GM12875 (cell line): ENCODE results near the gene DPEP1.
"Not testable (repeated sequence)": the region's sequence is repeated elsewhere in the genome, so short reads cannot be mapped to it uniquely, and the experiment has no call there.

Source experiments
- H3K4me3 ChIP-seq: one replicate; pipeline ENCODE4 v1.5.1; 2011; ENCODE audit warnings: low read depth, low read length, control low read depth
- TF ChIP-seq, protein P1 (sequence below): IDR thresholded peaks from 2 replicates; pipeline ENCODE4 v1.5.1; 2011; ENCODE audit warnings: low read depth, mild to moderate bottlenecking, control low read depth, inconsistent platforms, low read length, moderate library complexity, borderline replicate concordance; ENCODE audit not compliant: insufficient read depth

The DPEP1 gene

DNA sequence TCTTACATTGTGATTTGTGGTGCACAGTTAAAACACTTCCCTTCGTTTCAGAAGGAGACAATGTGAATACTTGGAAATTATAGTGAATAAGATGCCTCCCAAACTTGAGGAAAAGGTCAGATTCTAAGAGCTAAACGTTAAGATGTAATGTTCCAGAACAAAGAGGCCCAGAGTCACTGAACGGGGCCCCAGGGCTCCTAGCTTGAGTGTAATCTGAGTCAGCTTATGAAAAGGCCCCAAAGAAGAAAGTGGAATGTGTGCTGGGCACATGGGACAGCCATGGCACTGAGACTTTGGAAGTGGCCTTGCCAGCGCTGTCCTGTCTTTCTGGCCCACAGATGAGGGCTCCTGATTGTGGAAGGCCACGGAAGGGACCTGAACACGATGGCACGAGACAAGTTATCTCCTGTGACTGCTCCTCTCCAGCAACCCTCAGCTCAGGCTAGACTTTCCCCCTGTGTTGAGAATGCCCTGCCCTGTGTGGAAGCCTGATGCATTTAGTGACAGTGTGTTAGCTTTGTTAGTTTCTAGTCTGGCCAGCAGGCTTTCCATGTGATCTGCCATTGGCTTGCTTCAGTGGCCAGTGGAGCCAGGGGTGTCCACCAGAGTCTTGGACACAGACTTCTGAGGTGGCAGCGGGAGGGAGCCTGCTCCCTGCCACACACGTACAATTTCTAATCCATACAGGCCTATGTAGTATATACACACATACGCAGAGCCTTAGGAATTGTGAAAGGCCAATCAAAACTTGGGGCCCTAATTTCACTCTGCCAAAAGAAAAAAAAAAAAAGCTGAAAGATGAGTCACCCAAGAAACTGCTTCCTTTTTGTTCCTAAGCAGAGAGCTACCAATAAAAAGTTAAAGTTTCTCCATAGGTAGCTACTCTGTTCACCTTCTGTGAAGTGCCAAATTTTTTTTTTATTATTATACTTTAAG, 57.3 kb downstream of the DPEP1 start:
- TF ChIP-seq, protein P1, sequence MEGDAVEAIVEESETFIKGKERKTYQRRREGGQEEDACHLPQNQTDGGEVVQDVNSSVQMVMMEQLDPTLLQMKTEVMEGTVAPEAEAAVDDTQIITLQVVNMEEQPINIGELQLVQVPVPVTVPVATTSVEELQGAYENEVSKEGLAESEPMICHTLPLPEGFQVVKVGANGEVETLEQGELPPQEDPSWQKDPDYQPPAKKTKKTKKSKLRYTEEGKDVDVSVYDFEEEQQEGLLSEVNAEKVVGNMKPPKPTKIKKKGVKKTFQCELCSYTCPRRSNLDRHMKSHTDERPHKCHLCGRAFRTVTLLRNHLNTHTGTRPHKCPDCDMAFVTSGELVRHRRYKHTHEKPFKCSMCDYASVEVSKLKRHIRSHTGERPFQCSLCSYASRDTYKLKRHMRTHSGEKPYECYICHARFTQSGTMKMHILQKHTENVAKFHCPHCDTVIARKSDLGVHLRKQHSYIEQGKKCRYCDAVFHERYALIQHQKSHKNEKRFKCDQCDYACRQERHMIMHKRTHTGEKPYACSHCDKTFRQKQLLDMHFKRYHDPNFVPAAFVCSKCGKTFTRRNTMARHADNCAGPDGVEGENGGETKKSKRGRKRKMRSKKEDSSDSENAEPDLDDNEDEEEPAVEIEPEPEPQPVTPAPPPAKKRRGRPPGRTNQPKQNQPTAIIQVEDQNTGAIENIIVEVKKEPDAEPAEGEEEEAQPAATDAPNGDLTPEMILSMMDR = no peak
- no peak overlapping the region for H3K4me3 ChIP-seq

DNA sequence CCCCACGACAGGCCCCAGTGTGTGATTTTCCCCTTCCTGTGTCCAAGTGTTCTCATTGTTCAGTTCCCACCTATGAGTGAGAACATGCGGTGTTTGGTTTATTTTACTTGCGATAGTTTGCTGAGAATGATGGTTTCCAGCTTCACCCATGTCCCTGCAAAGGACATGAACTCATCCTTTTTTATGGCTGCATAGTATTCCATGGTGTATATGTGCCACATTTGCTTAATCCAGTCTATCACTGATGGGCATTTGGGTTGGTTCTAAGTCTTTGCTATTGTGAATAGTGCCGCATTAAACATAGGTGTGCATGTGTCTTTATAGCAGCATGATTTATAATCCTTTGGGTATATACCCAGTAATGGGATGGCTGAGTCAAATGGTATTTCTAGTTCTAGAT, 58.1 kb downstream of the DPEP1 start:
- not testable (repeated sequence) for H3K4me3 ChIP-seq

DNA sequence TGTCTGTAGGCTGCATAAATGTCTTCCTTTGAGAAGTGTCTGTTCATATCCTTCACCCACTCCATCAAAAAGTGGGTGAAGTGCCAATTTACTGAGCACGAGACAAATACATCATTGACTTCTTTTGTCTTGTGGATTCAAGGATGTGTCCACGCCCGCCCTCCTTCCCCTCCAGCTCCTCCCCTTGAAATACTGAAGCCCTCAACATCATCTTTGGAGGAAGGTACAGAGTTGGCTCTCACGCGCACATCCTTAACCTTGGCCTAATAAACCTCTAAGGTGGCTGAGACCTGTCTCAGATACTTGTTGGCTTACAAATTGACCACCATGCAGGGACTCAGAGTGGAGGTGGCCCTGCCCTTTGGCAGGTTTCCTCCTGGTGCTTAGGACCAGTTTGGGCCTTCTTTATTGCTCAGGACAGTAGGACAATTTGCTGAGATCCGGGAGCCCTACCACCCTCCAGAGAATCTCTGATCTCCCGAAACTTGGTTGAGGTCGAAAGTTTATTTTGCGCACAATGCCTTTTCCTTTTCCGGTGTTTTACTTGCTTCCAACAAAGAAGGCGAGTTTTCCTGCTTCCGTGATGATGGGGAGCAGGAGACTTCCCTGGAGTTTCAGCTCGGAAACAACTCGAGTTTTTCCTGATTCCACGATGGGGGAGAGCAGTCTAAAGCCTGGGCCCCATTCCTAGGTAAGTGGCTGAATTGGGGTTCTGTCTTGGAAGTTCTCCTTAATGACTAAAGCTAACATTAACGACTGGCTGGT, 58.9 kb downstream of the DPEP1 start:
- TF ChIP-seq, protein P1 = no peak
- H3K4me3 ChIP-seq = no peak overlapping the region

DNA sequence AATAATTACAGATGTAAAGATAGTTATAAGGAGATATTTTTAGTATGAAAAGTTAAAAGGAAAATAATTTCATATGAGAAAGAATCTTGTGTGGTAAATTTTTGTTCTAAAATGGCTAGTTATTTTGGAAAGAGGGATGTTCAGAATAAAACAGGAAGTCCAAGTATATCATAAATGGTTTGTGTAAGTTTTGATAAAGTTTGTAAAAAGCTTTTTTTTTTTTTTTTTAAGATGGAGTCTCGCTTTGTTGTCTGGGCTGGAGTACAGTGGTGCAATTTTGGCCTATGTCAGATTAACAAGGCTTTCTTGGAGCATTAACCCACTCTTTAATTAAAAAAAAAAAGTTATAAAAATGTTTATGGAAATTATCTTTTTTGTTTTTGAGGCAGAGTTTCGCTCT, 64.8 kb downstream of the DPEP1 start:
- no peak overlapping the region for H3K4me3 ChIP-seq
- TF ChIP-seq, protein P1 = no peak

DNA sequence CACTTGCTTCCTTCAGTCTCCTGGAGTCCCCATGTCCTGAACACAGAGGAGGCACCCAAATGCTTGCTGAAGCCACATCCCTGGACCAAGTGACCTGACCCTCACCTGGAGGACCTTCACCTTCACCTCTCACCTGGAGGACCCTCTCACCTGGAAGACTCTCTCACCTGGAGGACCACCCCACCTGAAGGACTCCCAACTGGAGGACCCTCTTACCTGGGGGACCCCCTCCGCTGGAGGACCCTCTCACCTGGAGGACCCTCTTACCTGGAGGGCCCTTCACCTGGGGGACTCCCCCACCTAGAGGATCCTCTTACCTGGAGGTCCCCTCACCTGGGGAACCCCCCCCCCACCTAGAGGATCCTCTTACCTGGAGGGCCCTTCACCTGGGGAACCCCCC, 72.5 kb downstream of the DPEP1 start:
- no peak overlapping the region for H3K4me3 ChIP-seq
- TF ChIP-seq, protein P1 = no peak

DNA sequence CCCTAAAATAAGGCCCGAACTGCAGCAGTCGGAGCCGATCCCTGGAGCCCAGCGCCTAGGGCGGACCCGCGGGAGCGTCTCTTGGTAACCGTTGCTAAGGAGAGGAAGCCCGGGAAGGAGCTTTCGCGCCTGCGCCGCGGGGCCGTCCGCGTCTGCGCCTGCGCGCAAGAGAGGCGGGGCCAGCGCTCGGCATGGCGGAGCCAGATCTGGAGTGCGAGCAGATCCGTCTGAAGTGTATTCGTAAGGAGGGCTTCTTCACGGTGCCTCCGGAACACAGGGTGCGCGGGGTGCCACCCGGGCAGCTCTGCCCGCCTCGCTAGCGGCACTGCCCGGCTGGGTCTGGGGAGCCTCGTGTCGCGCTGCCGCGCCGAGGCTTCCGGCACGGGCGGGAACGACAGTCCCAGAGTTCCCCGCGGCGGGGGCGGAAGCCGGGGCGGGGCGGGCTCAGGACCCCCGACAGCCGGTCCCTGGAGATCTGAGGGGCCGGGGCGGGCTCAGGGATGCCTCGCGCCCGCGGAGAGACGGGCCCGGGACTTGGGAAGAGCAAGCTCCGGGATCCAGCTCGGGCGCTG, 73.2 kb downstream of the DPEP1 start, which contains the start of gene CDK10:
CDK10 (plus strand) TSS at position 170 of the 572 bp plus-strand sequence; CDS start at position 192, 22 bp downstream.
- H3K4me3 ChIP-seq = peak within 1 kb of the TSS; percentile 93
- TF ChIP-seq, protein P1 = no peak
